Ishikawa (cell line): Measurements from ENCODE around the gene CACNG5.

ENCODE experiments used
- CEBPB ChIP-seq: IDR thresholded peaks from 2 replicates; pipeline ENCODE4 v1.6.1; 2012
- CREB1 ChIP-seq: IDR thresholded peaks from 2 replicates; pipeline ENCODE4 v1.6.1; 2012; ENCODE audit warnings: low read depth
- EGR1 ChIP-seq: IDR thresholded peaks from 2 replicates; pipeline ENCODE4 v1.6.1; 2012
- EP300 ChIP-seq: IDR thresholded peaks from 2 replicates; pipeline ENCODE4 v1.6.1; 2012; ENCODE audit warnings: borderline replicate concordance
- FOXM1 ChIP-seq: IDR thresholded peaks from 2 replicates; pipeline ENCODE4 v1.6.1; 2012; ENCODE audit warnings: low read depth, borderline replicate concordance
- NFIC ChIP-seq: IDR thresholded peaks from 2 replicates; pipeline ENCODE4 v1.6.1; 2012
- RAD21 ChIP-seq: IDR thresholded peaks from 2 replicates; pipeline ENCODE4 v1.6.1; 2012; ENCODE audit warnings: low read depth
- TAF1 ChIP-seq: IDR thresholded peaks from 2 replicates; pipeline ENCODE4 v1.6.1; 2012; ENCODE audit warnings: low read depth, mild to moderate bottlenecking
- TCF12 ChIP-seq: IDR thresholded peaks from 2 replicates; pipeline ENCODE4 v1.6.1; 2012; ENCODE audit warnings: low read depth
- TEAD4 ChIP-seq: IDR thresholded peaks from 2 replicates; pipeline ENCODE4 v1.6.1; 2012
- YY1 ChIP-seq: IDR thresholded peaks from 2 replicates; pipeline ENCODE4 v1.6.1; 2012; ENCODE audit warnings: low read depth
- ZBTB7A ChIP-seq: IDR thresholded peaks from 2 replicates; pipeline ENCODE4 v1.6.1; 2012; ENCODE audit warnings: low read depth
- TF ChIP-seq, protein P1 (sequence below): IDR thresholded peaks from 2 replicates; pipeline ENCODE4 v1.6.1; 2012
- TF ChIP-seq, protein P2 (sequence below): IDR thresholded peaks from 2 replicates; pipeline ENCODE4 v1.6.1; 2012
- TF ChIP-seq, protein P3 (sequence below): IDR thresholded peaks from 2 replicates; pipeline ENCODE4 v1.6.1; 2012; ENCODE audit warnings: low read depth, mild to moderate bottlenecking

Gene CACNG5

DNA sequence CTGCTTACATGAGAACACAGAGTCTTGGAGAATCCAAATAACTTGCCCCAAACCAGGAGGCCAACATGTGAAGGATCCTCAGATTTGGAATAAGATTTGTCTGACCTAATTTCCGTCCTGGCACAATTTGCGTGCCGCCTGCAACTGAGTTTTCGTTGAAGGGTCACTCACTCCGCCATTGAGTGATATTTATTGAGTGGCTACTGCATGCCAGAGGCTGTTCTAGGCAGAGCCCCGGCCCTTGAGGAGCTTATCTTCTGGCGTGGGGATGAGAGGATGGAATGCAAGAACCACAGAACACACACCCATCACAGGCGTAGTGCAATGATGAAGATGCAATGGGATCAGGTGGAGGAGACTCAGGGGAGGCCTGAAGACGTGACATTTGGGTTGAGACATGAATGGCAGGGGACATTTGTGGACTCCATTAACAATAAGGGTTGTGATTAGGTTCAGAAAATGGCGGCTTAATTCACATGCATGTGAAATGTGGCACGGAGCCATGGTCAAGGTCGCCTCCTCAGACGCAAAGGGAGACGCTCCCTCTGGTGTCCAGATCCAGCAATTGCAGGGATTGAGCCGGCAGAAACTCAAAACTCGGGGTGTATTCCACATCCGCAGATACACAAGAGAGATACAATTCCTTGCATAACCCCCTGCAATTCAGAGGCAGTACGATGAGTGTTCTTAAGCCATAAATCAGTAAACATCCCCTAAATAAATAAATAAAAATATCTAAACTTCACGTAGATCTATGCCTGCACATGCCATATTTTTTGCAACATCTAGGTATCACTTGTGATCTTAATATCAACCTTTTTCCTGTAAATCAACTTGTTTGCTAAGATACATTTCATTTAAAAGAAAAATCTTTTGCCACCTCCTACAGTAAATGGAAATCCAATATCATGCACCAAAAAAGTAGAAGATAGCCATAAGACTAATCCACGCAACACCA, 71.7 kb downstream of the CACNG5 start:
- TF ChIP-seq TCF12 (no peak), RAD21 (peak; percentile 93), FOXM1 (no peak), CREB1 (no peak), CEBPB (no peak), NFIC (peak; percentile 91), ZBTB7A (no peak), EP300 (no peak), EGR1 (no peak), YY1 (peak; percentile 84), TAF1 (no peak), TEAD4 (no peak)
- TF ChIP-seq, protein P1, sequence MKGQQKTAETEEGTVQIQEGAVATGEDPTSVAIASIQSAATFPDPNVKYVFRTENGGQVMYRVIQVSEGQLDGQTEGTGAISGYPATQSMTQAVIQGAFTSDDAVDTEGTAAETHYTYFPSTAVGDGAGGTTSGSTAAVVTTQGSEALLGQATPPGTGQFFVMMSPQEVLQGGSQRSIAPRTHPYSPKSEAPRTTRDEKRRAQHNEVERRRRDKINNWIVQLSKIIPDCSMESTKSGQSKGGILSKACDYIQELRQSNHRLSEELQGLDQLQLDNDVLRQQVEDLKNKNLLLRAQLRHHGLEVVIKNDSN, result no peak
- TF ChIP-seq, protein P2, sequence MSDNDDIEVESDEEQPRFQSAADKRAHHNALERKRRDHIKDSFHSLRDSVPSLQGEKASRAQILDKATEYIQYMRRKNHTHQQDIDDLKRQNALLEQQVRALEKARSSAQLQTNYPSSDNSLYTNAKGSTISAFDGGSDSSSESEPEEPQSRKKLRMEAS, result peak; percentile 55

DNA sequence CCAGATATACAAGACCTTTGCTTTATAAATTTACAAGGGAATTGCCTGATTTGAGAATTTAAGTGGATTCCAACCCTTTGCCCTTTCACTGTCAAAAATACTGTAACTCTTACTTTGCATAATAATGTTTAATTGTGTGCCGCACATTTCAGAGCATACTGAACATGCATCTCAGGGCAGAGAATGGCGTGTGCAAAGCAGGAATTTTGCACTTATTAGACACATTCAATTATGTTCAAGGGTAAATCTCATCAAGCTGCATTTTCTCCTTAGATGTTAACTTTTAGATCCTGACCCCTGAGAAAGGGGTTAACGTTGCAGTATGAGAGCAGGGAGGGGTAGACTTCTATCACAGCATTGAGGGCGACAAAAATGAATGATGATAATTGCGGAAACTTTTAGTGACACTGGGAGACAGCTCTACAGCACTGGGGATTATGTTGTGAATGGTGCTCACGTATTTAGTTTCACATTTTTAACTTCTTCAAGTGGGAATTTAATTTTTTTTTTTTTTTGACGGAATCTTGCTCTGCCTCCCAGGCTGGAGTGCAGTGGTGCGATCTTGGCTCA, 75.0 kb downstream of the CACNG5 start:
- no peak for TF ChIP-seq EP300
- no peak for TF ChIP-seq EGR1
- TF ChIP-seq, protein P2, result no peak
- TF ChIP-seq, protein P3, sequence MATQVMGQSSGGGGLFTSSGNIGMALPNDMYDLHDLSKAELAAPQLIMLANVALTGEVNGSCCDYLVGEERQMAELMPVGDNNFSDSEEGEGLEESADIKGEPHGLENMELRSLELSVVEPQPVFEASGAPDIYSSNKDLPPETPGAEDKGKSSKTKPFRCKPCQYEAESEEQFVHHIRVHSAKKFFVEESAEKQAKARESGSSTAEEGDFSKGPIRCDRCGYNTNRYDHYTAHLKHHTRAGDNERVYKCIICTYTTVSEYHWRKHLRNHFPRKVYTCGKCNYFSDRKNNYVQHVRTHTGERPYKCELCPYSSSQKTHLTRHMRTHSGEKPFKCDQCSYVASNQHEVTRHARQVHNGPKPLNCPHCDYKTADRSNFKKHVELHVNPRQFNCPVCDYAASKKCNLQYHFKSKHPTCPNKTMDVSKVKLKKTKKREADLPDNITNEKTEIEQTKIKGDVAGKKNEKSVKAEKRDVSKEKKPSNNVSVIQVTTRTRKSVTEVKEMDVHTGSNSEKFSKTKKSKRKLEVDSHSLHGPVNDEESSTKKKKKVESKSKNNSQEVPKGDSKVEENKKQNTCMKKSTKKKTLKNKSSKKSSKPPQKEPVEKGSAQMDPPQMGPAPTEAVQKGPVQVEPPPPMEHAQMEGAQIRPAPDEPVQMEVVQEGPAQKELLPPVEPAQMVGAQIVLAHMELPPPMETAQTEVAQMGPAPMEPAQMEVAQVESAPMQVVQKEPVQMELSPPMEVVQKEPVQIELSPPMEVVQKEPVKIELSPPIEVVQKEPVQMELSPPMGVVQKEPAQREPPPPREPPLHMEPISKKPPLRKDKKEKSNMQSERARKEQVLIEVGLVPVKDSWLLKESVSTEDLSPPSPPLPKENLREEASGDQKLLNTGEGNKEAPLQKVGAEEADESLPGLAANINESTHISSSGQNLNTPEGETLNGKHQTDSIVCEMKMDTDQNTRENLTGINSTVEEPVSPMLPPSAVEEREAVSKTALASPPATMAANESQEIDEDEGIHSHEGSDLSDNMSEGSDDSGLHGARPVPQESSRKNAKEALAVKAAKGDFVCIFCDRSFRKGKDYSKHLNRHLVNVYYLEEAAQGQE, result no peak
- no peak for TF ChIP-seq RAD21
- no peak for TF ChIP-seq TAF1
- TF ChIP-seq CEBPB, result no peak
- TF ChIP-seq YY1, result no peak
- TF ChIP-seq CREB1, result no peak

DNA sequence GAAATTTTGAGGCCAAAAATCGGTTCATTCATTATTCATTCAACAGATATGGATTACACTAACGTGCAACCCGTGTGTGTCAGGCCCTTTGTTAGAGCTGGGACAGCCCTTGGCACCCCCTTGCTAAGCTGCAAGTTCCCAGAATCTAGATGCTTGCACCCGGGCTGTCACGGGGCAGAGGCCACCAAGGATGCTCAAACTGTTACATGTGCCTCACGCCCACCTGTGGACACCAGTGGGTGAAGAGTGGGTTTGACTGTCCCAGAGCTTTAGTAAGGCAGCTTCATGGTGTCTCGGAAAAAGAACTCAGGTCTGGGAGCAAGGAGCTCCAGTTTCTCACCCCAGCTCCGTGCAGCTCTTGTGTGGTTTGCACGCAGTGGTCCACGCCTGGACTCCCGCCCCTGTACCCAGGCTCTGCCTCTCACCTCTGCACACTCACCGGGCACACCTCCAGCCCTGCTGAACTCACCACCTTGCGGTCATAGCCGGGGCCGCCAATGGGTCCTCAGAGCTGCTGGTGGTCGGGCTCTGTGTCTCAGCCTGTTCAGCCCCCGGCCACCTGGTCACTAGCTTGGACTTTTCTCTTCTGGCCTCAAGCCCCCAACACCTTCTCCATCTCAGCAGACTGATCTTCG, 75.9 kb downstream of the CACNG5 start:
- TF ChIP-seq TCF12 (no peak), CEBPB (no peak), RAD21 (no peak), EP300 (no peak), TAF1 (no peak), TEAD4 (no peak), FOXM1 (no peak), NFIC (no peak), ZBTB7A (no peak), YY1 (no peak), CREB1 (no peak), EGR1 (no peak)
- TF ChIP-seq, protein P2, result no peak
- TF ChIP-seq, protein P3, result no peak
- TF ChIP-seq, protein P1, result no peak

DNA sequence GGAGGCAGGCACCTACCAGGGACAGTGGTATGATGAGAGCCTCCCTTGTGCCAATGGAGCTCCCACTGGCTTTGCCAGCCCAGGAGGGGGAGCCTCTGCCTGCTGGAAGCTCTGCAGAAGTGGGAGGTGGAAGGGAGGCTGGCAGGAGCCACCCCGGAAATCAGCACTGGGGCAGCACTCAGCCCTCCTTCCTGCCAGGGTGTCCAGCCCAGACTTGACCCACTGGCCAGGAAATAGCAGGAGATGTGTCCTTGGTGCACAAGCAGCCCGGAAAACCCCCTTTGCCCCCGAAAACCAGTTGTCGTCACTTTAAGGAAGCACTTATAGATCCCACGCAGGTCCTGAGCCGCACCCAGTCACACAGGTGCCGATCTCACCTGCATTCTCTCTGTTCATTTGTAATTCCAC, 80.3 kb downstream of the CACNG5 start:
- TF ChIP-seq YY1 (no peak), TEAD4 (no peak), RAD21 (peak; percentile 88)

DNA sequence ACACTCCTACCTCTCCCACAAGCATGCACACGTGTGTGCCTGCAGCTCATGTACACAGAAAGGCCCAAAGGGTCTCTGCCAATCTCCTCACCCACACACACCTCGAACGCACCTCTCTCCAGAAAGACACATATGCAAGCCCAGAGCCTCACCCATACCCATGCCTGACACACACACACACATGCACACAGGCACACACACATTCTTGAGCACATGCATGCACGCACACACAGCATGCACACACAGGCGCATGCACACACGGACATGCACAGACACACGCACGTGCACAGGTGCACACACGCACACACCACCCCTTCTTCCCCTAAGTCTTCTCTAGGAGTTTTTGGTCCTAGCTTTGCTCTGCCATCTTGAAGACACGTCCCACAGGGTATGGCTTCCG, 80.9 kb downstream of the CACNG5 start:
- TF ChIP-seq TAF1, result no peak
- TF ChIP-seq, protein P2, result no peak
- no peak for TF ChIP-seq NFIC
- TF ChIP-seq, protein P1, result no peak
